ENCODE results near the gene CCDC33. TPM values are rescaled to one million over a fixed set of nuclear protein-coding genes. Genes with fewer than 3 reads are reported as not detected.

CCDC33 gene
- total and polyA plus RNA-seq, 2 donors: 0.39 to 1.4 TPM

DNA sequence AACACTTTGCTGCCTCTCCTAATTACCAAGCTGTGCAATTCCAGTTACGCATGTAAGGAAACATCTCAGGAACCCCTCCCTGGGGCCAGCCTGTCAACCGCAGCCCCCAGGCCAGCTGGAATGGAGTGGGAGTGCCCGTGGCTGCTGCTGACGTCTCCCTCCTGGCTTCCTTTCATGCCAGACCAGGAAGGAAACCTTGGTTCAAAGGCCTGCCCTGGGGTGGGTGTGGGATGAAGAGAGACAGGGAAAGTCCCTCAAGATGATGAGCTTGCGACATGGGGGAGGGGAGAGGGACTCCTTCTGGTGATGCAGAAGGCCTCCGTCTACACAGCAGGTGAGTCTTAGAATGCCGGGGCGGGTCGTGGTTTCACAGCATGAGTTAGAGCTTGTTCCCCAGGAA lies 142.7 kb downstream of the CCDC33 start:
- peak in 1 of 9 donors; percentile 49 for DNase-seq (ENCODE audit: low read depth in 6 of 9, low spot score in 9 of 9)
- Histone ChIP-seq H3K36me3 (ENCODE audit: control insufficient read depth in 2 of 2, insufficient read depth in 2 of 2, low read length in 1 of 2) (no peaks in the 10 kb centered on the region), H3K4me1 (ENCODE audit: control insufficient read depth in 2 of 2, insufficient read depth in 2 of 2, low read length in 2 of 2) (peaks cover 16 to 54% of the 10 kb centered on the region in 2 donors), H3K27me3 (ENCODE audit: control insufficient read depth in 2 of 2, insufficient read depth in 1 of 2, low read length in 1 of 2) (no peaks in the 10 kb centered on the region), H3K9me3 (ENCODE audit: control insufficient read depth in 2 of 2, insufficient read depth in 1 of 2, low read length in 1 of 2) (no peaks in the 10 kb centered on the region), H3K27ac (ENCODE audit: low read depth in 1 of 2, low read length in 1 of 2) (no peak overlapping the region), H3K4me3 (ENCODE audit: low read length in 2 of 2) (no peak overlapping the region)
- 26% methylated on average over 9 of the region's 9 CpGs for WGBS

DNA sequence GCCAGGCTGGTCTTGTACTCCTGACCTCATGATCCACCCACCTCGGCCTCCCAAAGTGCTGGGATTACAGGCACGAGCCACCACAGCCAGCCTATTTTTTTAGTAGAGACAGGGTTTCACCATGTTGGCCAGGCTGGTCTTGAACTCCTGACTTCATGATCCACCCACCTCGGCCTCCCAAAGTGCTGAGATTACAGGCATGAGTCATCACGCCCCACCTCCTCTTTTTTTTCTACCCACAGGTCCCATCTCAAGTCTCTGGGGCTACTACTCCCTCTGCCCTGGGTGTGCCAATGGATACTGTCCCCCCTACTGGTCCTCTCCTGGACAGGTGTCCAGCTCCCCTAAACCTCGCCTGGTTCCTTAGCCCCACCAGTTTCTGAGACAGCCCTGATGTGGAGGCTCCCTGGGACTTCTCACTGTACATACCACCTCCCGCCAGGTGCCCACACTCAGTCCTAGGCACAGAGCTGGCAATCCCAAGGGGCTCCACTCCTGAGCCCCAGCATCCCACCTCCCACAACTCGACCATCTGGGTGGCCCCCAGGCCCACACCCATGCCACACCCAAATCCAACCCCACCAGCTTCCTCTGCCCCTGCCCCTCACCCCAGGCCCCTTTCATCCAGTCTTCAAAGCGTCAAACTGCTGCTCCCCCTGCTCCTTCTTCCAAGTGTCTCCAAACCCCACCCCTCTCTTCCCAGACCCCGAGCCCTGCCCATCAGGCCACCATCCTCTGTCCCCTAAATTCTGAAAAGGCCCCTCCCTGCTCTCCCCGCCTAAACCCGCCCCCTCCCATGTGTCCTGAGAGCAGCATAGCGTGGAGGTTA lies 144.4 kb downstream of the CCDC33 start:
- no peaks in the 10 kb centered on the region for H3K27me3 ChIP-seq (ENCODE audit: control insufficient read depth in 2 of 2, insufficient read depth in 1 of 2, low read length in 1 of 2)
- no peak overlapping the region for H3K4me3 ChIP-seq (ENCODE audit: low read length in 2 of 2)
- H3K4me1 ChIP-seq (ENCODE audit: control insufficient read depth in 2 of 2, insufficient read depth in 2 of 2, low read length in 2 of 2): peaks cover 32 to 58% of the 10 kb centered on the region in 2 donors
- H3K9me3 ChIP-seq (ENCODE audit: control insufficient read depth in 2 of 2, insufficient read depth in 1 of 2, low read length in 1 of 2): no peaks in the 10 kb centered on the region
- H3K36me3 ChIP-seq (ENCODE audit: control insufficient read depth in 2 of 2, insufficient read depth in 2 of 2, low read length in 1 of 2): no peaks in the 10 kb centered on the region
- 94% methylated on average over 12 of the region's 12 CpGs for WGBS
- H3K27ac ChIP-seq (ENCODE audit: low read depth in 1 of 2, low read length in 1 of 2): no peak overlapping the region
- DNase-seq (ENCODE audit: low read depth in 6 of 9, low spot score in 9 of 9): no peak

DNA sequence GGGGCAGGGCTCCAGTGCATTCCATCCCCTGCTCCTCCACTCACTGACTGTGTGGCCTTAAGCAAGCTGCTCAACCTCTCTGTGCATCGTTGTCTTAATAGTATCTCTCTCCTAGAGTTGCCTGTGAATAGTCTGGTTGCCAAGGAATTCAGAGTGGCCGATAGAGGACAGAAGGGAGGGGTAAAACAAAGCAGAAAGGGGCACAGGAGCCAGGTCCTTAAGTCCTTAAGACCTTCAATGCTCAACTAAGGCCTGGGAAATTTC lies 145.0 kb downstream of the CCDC33 start:
- H3K27ac ChIP-seq (ENCODE audit: low read depth in 1 of 2, low read length in 1 of 2): no peak overlapping the region
- H3K4me3 ChIP-seq (ENCODE audit: low read length in 2 of 2): no peak overlapping the region
- H3K36me3 ChIP-seq (ENCODE audit: control insufficient read depth in 2 of 2, insufficient read depth in 2 of 2, low read length in 1 of 2): no peaks in the 10 kb centered on the region
- no peaks in the 10 kb centered on the region for H3K9me3 ChIP-seq (ENCODE audit: control insufficient read depth in 2 of 2, insufficient read depth in 1 of 2, low read length in 1 of 2)
- no peak for DNase-seq (ENCODE audit: low read depth in 6 of 9, low spot score in 9 of 9)
- H3K27me3 ChIP-seq (ENCODE audit: control insufficient read depth in 2 of 2, insufficient read depth in 1 of 2, low read length in 1 of 2): no peaks in the 10 kb centered on the region
- H3K4me1 ChIP-seq (ENCODE audit: control insufficient read depth in 2 of 2, insufficient read depth in 2 of 2, low read length in 2 of 2): peaks cover 37 to 64% of the 10 kb centered on the region in 2 donors
- WGBS: 97% methylated on average over 2 of the region's 2 CpGs

DNA sequence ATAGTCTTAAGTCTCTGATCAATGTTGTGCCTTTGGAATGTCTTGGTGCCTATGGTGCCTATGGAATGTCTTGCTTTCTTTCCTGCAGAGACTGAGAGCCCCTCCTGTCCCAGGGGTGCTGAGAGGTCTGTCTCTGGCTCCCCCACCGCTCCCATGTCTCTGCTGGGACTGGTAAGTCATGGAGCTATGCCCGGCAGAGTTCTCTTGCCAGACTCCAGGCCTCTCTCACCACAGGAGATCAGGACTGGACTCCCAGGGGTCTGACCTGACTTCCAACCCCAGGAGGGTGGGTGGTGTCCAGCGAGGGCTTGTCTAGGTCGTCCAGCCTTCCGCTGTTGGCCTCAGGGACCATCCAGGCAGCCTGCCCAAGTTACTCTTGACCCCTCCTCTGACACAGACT lies 145.4 kb downstream of the CCDC33 start:
- no peak overlapping the region for H3K4me3 ChIP-seq (ENCODE audit: low read length in 2 of 2)
- no peaks in the 10 kb centered on the region for H3K9me3 ChIP-seq (ENCODE audit: control insufficient read depth in 2 of 2, insufficient read depth in 1 of 2, low read length in 1 of 2)
- WGBS: 97% methylated on average over 5 of the region's 5 CpGs
- no peak overlapping the region for H3K27ac ChIP-seq (ENCODE audit: low read depth in 1 of 2, low read length in 1 of 2)
- no peaks in the 10 kb centered on the region for H3K36me3 ChIP-seq (ENCODE audit: control insufficient read depth in 2 of 2, insufficient read depth in 2 of 2, low read length in 1 of 2)
- H3K27me3 ChIP-seq (ENCODE audit: control insufficient read depth in 2 of 2, insufficient read depth in 1 of 2, low read length in 1 of 2): no peaks in the 10 kb centered on the region
- H3K4me1 ChIP-seq (ENCODE audit: control insufficient read depth in 2 of 2, insufficient read depth in 2 of 2, low read length in 2 of 2): peaks cover 41 to 67% of the 10 kb centered on the region in 2 donors
- DNase-seq (ENCODE audit: low read depth in 6 of 9, low spot score in 9 of 9): no peak

DNA sequence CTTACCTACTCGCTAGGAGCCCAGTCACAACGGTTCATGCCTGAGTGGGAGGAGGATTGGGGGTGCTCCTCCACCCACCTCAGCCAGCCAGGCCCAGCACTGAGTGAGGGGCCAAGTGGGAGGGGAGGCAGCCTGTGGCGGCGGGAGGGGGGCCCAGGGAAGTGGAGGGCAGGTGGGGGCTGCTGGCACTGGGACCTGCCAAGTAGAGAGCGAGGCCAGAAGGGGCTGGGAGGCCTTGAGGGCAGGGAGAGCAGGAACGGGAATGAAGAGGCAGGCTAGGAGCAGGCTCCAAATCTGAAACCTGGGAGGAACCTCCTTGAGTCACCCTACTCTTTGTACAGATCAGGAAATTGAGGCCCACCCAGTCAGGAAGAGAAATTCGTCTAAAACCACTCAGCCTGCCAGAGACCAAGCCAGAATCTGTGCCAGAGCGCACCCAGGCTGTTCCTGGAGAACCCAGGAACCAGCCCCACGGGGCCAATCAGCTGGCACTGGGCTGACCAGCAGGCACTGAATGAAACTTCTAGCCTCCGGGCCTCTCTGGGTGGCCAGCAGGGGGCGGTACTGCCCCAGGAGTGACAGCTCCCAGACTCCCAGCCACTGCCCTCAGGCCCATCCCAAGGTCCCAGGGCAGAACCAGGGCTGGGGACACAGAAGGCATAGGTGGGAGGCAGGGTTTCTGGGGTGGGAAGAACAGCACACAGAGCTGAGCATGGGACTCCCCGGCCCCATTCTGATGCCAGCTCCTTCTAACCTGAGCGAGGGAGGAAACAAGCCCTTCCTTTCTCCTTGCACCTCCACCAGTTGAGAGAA lies 146.1 kb downstream of the CCDC33 start:
- WGBS: 51% methylated on average over 13 of the region's 13 CpGs
- H3K4me1 ChIP-seq (ENCODE audit: control insufficient read depth in 2 of 2, insufficient read depth in 2 of 2, low read length in 2 of 2): peaks cover 48 to 69% of the 10 kb centered on the region in 2 donors
- DNase-seq (ENCODE audit: low read depth in 6 of 9, low spot score in 9 of 9): peak in 4 of 9 donors; percentile 69 to 83 (median 76)

DNA sequence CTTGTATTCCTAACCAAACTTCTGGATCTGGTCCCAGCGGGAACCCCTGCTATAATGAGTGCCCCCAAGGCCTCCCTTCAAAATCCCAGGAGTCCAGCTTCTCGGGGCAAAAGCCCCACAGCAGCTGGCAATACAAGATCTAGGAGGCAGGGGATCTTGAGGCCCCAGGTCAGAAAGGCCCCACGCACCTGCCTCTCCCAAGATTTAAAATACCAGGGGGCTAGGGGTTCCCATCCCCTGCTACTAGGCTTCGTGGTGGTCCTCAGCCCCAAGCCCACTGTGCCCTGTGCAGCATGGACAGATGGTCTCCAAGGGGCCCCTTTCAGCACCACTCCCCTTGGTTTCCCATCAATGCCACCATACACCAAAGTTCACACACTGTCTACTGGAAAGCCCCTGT lies 147.2 kb downstream of the CCDC33 start:
- Histone ChIP-seq H3K4me1 (ENCODE audit: control insufficient read depth in 2 of 2, insufficient read depth in 2 of 2, low read length in 2 of 2) (peaks cover 59 to 76% of the 10 kb centered on the region in 2 donors), H3K4me3 (ENCODE audit: low read length in 2 of 2) (no peak overlapping the region), H3K36me3 (ENCODE audit: control insufficient read depth in 2 of 2, insufficient read depth in 2 of 2, low read length in 1 of 2) (no peaks in the 10 kb centered on the region), H3K27ac (ENCODE audit: low read depth in 1 of 2, low read length in 1 of 2) (peak overlapping the region; percentile 37 to 95), H3K27me3 (ENCODE audit: control insufficient read depth in 2 of 2, insufficient read depth in 1 of 2, low read length in 1 of 2) (no peaks in the 10 kb centered on the region), H3K9me3 (ENCODE audit: control insufficient read depth in 2 of 2, insufficient read depth in 1 of 2, low read length in 1 of 2) (peaks cover 0 to 4% of the 10 kb centered on the region in 2 donors)
- 95% methylated on average over 4 of the region's 4 CpGs for WGBS
- DNase-seq (ENCODE audit: low read depth in 6 of 9, low spot score in 9 of 9): no peak

More for the DNA sequence above, 146.1 kb downstream of the CCDC33 start:
- Histone ChIP-seq H3K4me3 (ENCODE audit: low read length in 2 of 2) (no peak overlapping the region), H3K9me3 (ENCODE audit: control insufficient read depth in 2 of 2, insufficient read depth in 1 of 2, low read length in 1 of 2) (no peaks in the 10 kb centered on the region), H3K27ac (ENCODE audit: low read depth in 1 of 2, low read length in 1 of 2) (peak overlapping the region in 1 of 2 donors; percentile 48), H3K36me3 (ENCODE audit: control insufficient read depth in 2 of 2, insufficient read depth in 2 of 2, low read length in 1 of 2) (no peaks in the 10 kb centered on the region), H3K27me3 (ENCODE audit: control insufficient read depth in 2 of 2, insufficient read depth in 1 of 2, low read length in 1 of 2) (no peaks in the 10 kb centered on the region)

DNA sequence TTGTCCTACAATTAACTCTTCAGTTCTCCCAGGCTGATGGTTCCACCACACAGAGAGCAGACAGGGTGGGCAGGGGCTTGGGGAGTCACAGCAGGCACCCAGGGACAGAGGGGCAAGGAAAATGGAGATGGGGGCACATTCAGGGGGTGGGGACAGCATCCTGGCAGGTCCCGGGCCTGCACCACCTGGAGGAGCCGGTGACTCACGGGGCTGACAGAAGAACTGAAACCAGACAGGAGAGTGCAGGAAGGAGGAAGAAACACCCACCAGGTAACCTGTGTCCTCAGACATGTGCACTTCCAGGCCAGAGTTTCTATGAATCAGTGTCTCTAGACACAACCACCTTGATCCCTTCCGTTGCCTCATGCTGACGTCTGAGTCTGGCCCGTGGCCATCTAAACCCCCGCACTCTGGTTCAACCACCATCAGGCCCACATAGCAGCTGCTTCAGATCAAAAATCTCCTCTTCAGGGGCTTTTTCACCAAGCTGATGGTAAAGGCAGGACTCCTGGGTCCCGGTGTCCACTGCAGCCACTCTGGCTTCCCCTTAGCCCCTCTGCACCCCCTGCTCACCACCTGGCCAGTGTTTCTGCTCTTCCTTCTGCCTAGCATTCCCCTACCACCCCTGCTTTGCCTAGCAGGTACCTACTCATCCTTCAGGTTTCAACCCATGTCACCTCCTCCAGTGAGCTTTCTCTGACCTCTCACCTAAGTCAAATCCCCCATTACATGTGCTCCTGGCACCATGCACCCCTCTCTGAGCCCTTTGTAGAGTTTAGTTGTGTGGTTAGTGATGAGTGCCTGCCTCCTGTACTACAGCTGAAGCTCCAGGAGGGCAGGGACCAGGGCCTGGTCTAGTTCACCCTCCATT lies 147.8 kb downstream of the CCDC33 start:
- 58% methylated on average over 8 of the region's 8 CpGs for WGBS
- peak in 1 of 9 donors; percentile 72 for DNase-seq (ENCODE audit: low read depth in 6 of 9, low spot score in 9 of 9)
- no peaks in the 10 kb centered on the region for H3K27me3 ChIP-seq (ENCODE audit: control insufficient read depth in 2 of 2, insufficient read depth in 1 of 2, low read length in 1 of 2)
- H3K4me1 ChIP-seq (ENCODE audit: control insufficient read depth in 2 of 2, insufficient read depth in 2 of 2, low read length in 2 of 2): peaks cover 65 to 78% of the 10 kb centered on the region in 2 donors
- H3K4me3 ChIP-seq (ENCODE audit: low read length in 2 of 2): no peak overlapping the region
- no peaks in the 10 kb centered on the region for H3K36me3 ChIP-seq (ENCODE audit: control insufficient read depth in 2 of 2, insufficient read depth in 2 of 2, low read length in 1 of 2)
- peaks cover 0 to 4% of the 10 kb centered on the region in 2 donors for H3K9me3 ChIP-seq (ENCODE audit: control insufficient read depth in 2 of 2, insufficient read depth in 1 of 2, low read length in 1 of 2)
- H3K27ac ChIP-seq (ENCODE audit: low read depth in 1 of 2, low read length in 1 of 2): peak overlapping the region; percentile 37 to 95

DNA sequence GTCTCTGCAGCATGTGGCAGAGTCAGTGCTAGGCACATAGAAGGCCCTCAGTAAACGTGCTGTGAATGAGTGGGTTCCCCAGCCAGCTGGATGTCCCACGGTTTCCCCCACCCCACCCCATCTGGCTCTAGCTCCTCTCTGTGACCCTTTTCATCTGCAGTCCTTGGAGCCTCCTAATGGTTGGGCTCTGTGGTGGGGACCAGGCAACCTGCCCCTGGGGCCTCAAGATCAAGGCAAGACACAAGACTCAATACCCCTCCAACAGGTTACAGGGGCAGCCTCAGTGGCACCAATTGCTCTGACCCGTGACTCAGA lies 148.4 kb downstream of the CCDC33 start:
- Histone ChIP-seq H3K27ac (ENCODE audit: low read depth in 1 of 2, low read length in 1 of 2) (peak overlapping the region; percentile 19 to 95), H3K27me3 (ENCODE audit: control insufficient read depth in 2 of 2, insufficient read depth in 1 of 2, low read length in 1 of 2) (no peaks in the 10 kb centered on the region), H3K4me3 (ENCODE audit: low read length in 2 of 2) (no peak overlapping the region), H3K4me1 (ENCODE audit: control insufficient read depth in 2 of 2, insufficient read depth in 2 of 2, low read length in 2 of 2) (peaks cover 71 to 80% of the 10 kb centered on the region in 2 donors), H3K9me3 (ENCODE audit: control insufficient read depth in 2 of 2, insufficient read depth in 1 of 2, low read length in 1 of 2) (peaks cover 0 to 4% of the 10 kb centered on the region in 2 donors), H3K36me3 (ENCODE audit: control insufficient read depth in 2 of 2, insufficient read depth in 2 of 2, low read length in 1 of 2) (no peaks in the 10 kb centered on the region)
- peak in 1 of 9 donors; percentile 47 for DNase-seq (ENCODE audit: low read depth in 6 of 9, low spot score in 9 of 9)
- 40% methylated on average over 3 of the region's 3 CpGs for WGBS

Data from thymus (tissue), 11 donors.